NCI-H345 (cell line): ENCODE measurements around the gene TMEM11.

Experiments used
- DNase-seq: peaks from one replicate; lab custom pipeline; 2025; lab: John Stamatoyannopoulos, UW

Gene TMEM11

GRCh38 chr17:21177854-21178600 is 35.9 kb downstream of the TMEM11 start:
- no peak for DNase-seq

DNA sequence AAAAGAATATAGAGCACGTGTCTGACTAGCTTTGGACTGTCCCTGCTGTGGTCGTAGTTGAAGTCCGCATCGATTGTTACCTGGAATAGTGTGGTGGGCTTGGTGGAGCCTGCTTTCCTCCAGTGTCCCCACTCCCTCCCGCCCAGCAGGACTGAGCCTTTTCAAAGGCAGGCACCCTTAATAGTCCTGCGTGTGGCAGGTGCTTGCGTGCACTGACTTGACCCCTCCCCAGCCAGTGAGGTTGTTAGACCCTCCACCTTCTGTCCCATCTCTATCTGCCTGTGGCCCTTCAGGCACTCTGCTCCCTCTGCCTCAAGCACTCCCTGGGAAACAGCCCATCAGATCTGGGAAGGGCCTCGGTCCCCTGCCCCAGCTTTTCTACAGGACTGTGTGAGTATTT is 36.6 kb downstream of the TMEM11 start:
- no peak for DNase-seq

DNA sequence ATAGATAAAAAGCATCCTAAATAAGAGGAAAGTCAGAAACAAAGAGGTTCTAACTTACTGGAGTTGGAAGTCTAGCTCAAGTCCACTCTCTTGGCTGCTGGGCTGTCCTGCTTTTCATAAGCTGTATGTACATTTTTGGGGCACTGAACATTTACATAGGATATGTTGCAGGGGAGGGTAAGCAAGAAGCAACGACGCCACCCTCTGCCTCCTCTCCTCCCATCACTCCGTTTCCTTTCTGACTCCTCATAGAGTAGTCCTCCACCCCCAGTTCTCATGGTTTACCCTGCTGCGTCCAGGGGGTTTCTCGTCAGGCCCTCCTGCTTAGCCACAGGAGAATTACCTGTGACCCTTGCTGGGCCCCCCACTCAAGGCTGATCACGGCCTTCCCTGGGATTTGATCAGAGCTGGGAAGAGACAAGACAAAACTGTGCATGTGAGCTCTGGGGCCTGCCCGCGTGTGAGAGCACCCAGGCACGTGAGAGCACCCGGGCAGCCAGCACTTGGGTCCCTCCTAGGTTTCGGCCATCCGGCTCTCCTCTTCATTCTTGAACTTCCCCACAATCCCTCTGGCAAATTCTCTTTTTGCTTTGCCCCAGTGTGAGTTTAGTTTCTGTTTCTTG is 37.1 kb downstream of the TMEM11 start:
- no peak for DNase-seq

DNA sequence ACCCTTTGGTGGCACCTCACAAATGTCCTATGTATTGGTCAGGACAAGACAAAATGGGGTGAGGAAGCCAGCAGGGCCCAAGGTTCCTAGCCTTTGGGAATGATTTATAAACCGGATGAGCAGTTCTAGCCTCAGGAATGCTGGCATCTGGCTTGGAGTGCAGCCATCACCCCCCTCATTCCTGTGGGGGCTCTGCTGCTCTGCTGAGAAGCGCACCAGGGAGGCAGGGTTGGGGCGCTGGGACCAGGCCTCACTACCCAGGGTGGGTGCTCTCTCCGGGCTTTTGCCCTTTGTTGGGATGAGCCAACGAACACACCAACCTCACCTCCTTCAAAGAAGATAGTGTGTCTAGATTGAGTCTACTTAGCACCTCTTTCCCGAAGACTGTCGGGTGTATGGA is 39.2 kb downstream of the TMEM11 start:
- no peak for DNase-seq

GRCh38 chr17:21174186-21174585 is 39.8 kb downstream of the TMEM11 start:
- no peak for DNase-seq

GRCh38 chr17:21173543-21173942 is 40.4 kb downstream of the TMEM11 start:
- no peak for DNase-seq

DNA sequence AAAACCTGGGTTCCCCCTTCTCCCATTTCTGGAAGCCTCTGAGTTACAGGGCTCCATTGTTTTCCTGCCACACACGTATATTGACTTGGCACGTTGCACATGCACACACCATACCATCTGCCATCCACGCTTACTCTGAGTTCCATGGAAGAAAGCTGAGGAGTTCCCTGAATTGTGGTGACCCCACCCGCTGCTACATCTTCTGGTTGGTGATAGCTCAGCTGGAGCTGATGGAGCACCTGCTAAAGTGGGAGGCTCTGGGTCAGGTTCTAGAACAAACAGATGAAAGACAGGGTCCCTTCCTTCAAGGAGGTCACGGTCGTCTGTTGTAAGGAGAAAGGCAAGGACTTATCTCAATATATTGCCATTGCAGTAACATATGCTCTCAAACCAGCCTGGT is 41.1 kb downstream of the TMEM11 start:
- no peak for DNase-seq

- no peak for DNase-seq
Measured at GRCh38 chr17:21171970-21172510, 41.9 kb downstream of the TMEM11 start.

DNA sequence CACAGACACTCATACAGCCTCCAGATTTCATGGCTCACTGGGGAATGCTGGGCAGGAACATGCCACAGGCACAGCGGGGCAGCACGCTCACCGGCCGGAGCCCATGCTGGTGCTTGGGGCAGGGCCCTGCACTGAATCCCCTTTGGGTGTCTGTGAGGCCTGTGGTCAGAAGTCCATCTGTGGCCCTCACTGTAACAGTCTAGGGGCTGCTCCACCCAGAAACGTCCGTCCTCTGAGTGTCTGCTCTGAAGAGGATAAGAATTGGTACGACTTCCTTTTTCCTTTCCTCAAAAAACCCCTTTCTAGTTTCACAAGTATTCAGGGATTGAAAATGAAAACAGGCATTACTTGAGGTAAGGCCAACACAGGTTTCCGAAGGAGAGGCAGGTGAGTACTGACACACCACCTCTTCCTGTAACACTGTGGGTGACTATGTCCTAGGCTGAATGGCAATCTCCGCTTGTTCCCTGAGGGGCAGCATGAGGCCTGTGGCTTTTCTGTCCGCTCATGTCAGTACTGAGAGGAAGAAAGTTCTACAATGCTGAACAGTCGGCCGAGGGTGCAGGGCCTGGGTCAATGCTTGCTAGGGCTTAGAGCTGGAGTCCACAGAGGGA is 42.5 kb downstream of the TMEM11 start:
- DNase-seq = no peak

DNA sequence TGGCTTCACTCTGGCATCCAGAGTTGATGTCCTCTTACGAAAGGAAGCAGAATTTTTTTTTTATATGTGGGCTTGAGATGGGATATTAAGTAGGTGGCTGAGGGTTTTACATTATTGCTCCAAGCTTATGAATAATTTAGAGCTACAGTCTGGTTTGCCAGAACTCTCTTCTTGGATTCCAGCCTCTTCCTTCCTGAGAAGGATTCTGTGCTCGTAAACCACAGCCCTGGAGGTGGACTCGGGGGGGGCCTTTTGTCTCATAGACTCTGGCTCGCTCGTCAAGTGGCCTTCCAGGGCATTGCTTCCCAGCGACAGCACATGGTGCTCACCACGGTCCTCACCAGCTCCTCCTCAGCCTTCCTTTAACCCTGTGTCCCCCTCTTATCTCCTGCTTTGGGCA is 43.2 kb downstream of the TMEM11 start:
- no peak for DNase-seq

- no peak for DNase-seq
Measured at GRCh38 chr17:21169496-21169895, 44.5 kb downstream of the TMEM11 start.

GRCh38 chr17:21168555-21168865 is 45.5 kb downstream of the TMEM11 start:
- no peak for DNase-seq

DNA sequence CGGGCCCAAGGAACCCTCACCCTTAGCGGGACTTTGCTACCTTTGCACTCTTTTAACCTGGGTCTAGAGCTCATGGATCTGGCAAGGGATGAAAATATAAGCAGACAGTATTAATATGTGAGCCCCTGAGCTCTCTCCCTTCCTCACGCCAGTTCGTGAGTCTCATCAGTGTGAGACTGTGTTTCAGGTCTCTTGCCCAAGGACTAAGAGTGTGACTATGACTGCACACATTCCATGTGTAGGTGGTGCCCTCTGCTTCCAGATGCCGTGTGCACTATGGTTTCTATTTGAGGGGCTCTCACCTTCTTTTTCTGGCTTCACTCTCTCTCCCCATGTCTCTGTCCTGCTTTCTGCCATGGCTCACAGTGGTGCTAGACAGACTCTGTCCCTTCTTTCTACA is 46.7 kb downstream of the TMEM11 start:
- DNase-seq = no peak

DNA sequence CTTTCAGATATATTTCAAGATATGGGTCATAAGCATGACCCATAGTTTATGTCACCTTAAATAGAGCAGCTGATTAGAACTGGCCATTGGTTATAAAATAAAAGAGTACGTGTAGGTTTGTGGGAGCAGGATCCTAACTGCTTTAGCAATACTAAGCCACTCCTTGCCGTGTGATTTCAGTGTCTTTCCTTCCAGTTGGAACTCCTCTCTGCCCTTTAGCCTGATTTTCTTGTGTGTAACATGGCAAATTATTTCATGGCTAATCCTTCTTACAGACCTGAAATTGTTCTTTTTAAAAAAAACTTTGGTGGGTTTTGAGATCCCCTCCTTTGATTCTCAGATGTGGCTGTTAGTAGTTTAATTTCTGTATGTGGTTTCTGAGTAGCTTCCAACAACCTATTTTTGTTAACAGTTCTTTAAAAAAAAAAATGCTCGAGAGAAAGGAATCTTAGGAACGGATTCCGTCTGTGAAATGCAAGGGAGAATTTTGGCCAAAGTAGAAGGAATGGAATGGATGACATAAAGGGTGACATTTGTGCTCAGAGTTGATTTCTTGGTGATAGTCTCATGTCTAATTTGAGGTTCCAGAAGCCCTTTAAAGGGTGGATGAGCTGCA is 47.3 kb downstream of the TMEM11 start:
- DNase-seq = no peak

- no peak for DNase-seq
Measured at GRCh38 chr17:21165922-21166594, 47.9 kb downstream of the TMEM11 start.

- DNase-seq = no peak
Measured at GRCh38 chr17:21164620-21165019, 49.3 kb downstream of the TMEM11 start.

DNA sequence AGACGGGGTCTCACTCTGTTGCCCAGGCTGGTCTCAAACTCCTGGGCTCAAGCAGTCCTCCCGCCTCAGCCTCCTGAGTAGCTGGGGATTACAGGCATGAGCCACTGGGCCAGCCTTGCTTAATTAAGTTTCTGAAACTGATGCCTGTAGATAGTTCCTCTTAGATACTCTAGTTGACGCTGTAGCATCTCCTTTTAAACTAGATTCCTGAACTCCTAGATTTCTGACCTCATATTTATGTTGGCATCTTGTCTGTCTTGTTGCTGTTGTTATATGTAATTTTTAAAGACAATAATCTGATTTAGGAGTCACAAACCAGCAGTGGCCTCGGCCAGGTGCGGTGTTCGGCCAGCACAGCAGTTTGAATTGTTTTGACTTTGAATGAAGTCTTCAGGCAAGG is 49.7 kb downstream of the TMEM11 start:
- no peak for DNase-seq

DNA sequence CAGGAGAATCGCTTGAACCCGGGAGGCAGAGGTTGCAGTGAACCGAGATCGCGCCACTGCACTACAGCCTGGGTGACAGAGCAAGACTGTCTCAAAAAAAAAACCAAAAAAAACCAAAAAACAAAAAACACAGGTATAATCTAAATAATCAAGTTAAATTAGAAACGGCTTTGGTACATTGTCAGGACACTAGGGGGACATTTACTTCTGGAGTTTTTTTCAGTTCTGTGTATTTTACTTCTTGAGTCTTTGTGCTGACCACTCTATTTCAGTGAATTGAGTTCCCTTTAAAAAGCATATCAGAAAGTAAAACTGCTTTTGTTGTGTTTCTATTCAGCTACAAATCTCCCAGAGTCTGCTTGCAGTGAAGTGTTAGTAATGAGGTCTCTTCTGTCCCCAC is 50.9 kb downstream of the TMEM11 start:
- no peak for DNase-seq

DNA sequence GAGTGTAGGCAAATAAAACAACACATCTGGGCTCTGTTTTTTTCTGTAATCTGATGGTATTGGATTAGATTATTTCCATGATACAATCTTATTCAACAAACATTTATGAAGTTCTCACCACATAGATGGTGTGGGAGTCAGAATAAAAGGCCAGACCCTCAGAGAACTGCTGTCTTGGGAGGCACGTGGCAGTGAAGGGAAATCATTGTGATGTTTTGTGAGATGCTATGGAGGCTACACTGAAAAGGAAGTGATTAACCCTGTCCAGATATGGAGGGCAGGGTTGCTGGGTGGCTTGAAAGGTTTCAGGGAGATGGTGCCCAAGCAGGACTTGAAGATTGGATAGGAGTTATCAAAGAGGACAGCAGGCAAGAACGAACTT is 51.6 kb downstream of the TMEM11 start:
- DNase-seq = no peak

GRCh38 chr17:21161498-21162393 is 52.2 kb downstream of the TMEM11 start:
- no peak for DNase-seq

DNA sequence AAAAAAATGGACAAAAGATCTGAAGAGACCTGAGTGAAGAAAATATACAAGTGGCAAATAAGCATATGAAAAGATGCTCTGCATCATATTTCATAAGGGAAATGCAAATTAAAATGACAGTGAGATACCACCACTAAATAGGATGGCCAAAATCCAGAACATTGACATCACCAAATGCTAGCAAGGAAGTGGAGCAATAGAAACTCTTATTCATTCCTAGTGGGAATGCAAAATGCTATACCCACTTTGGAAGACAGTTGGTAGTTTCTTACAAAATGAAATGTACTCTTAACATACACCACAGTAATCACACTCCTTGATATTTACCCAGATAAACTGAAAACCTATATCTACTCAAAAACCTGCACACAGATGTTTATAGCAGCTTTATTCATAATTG is 53.6 kb downstream of the TMEM11 start:
- DNase-seq = no peak
